Fibroblast of pulmonary artery (primary cell): ENCODE data around the gene COL25A1.

Source experiments
- DNase-seq: peaks from one replicate; pipeline ENCODE4 v3.0.0-alpha.2; 2010; ENCODE audit warnings: low read depth
- H3K4me3 ChIP-seq: replicated peaks from 2 replicates; pipeline ENCODE4 v1.5.1; 2011; ENCODE audit warnings: low read depth, mild to moderate bottlenecking, control low read depth, low read length, moderate library complexity
- CTCF ChIP-seq: IDR thresholded peaks from 2 replicates; pipeline ENCODE4 v1.5.1; 2011; ENCODE audit warnings: mild to moderate bottlenecking, control low read depth, low read length, inconsistent platforms; ENCODE audit errors: missing control alignments

The COL25A1 gene

DNA sequence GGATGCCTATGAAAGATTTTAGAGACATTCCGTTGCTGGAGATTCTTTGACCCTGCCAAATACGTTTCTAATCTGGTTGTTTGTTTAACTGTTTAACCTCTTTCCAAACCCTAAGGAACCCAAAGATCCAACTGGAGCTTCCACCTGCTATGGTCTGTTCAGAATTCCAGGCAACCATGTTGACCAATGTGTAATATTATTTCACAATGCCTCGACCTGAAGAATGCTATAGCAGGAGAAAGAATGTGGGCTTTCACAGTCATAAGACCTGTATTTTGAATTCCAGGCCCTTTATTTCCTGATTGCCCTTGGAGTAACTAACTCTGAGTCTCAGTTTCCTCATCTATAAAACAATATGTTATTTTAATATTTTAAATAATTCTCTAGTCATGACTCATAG lies 90.8 kb downstream of the COL25A1 start:
- TF ChIP-seq CTCF: no peak
- no peak overlapping the region for H3K4me3 ChIP-seq
- peak; percentile 27 for DNase-seq

DNA sequence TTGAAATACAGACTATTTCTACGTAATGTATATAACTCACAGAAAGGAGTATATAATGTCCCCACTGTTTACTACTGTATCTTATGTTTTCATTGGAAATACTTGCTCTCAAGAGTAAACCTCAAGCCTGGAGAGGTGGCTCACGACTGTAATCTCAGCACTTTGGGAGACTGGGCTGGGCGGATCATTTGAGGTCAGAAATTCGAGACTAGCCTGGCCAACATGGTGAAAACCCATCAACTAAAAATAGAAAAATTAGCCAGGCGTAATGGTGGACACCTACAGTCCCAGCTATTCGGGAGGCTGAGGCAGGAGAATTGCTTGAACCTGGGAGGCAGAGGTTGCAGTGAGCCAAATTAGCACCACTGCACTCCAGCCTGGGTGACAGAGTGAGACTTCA lies 92.8 kb downstream of the COL25A1 start:
- TF ChIP-seq CTCF: no peak
- H3K4me3 ChIP-seq: no peak overlapping the region
- no peak for DNase-seq

DNA sequence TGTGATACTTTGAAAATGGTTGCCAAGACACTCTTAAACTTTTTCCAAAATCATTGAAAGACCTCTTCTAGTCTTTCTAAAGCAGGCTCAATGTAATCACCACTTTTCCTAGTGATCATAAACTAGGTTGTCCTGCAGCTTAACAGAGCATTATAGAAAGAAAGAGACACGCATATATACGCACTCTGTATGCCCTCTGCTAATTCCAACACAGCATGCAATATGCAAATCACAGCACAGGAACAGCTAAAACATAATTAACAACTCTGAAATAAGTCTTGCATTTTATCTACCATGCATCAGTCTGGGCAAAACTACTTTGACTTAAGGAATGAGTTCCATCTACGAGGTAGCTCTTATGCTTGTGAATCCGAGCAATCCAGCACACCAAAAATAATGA lies 94.6 kb downstream of the COL25A1 start:
- no peak overlapping the region for H3K4me3 ChIP-seq
- no peak for DNase-seq
- no peak for TF ChIP-seq CTCF

DNA sequence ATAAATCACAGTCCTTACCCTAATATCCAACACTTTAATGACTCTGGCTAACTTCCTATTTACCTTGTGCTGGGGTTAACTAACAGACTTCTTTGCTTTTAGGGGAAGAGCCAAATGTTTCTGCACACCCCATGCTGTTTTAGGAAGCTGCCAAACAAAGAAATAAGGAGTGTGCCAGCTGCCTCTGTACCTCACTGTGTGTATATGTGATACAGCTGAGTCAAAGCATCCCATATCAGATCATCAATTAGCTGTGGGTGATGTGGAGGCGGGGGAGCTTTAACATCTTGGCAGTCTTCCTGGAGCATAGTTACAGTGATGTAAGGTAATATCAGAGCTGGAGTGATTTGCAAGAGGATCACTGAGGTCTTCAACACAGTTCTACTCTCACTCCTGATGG lies 95.4 kb downstream of the COL25A1 start:
- peak; percentile 35 for DNase-seq
- no peak overlapping the region for H3K4me3 ChIP-seq
- TF ChIP-seq CTCF: no peak

GRCh38 chr4:109206620-109207019 lies 95.8 kb downstream of the COL25A1 start:
- no peak for TF ChIP-seq CTCF
- no peak overlapping the region for H3K4me3 ChIP-seq
- DNase-seq: no peak

- H3K4me3 ChIP-seq: no peak overlapping the region
- no peak for DNase-seq
- no peak for TF ChIP-seq CTCF
Observed at GRCh38 chr4:109205186-109205585, 97.3 kb downstream of the COL25A1 start.

- DNase-seq: no peak
- H3K4me3 ChIP-seq: no peak overlapping the region
- no peak for TF ChIP-seq CTCF
Observed at GRCh38 chr4:109199585-109199984, 102.9 kb downstream of the COL25A1 start.
